VCaP (cell line): ENCODE results near the gene GRK3.

Experiments
- H3K27ac ChIP-seq: fragments of 450-650 bp; 2 replicates; pipeline ENCODE4 v1.5.1; 2017
- TF ChIP-seq, protein P1 (sequence below): fragments of 450-650 bp; conservative IDR thresholded peaks from 2 replicates; pipeline ENCODE4 v1.5.1; 2017; ENCODE audit warnings: mild to moderate bottlenecking, moderate library complexity

GRK3 gene

DNA sequence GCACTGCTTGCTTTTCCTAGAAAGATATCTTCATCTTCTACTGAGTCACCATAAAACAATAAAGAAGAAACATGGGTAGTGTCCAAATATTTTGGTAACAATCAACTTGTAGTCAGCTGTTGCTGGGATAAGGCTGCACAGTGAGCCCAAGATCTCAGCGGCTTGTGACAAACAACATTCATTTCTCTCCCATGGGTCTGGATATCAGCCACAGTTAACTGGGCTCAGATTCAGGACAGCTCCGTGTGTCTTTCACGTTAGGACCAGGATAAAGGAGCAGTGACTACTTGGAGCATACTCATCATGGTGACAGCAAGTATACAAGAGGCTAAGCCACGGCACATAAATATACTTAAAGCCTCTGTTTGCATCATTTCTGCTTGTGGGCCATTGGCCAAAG, 27.9 kb upstream of the GRK3 start:
- TF ChIP-seq, protein P1, sequence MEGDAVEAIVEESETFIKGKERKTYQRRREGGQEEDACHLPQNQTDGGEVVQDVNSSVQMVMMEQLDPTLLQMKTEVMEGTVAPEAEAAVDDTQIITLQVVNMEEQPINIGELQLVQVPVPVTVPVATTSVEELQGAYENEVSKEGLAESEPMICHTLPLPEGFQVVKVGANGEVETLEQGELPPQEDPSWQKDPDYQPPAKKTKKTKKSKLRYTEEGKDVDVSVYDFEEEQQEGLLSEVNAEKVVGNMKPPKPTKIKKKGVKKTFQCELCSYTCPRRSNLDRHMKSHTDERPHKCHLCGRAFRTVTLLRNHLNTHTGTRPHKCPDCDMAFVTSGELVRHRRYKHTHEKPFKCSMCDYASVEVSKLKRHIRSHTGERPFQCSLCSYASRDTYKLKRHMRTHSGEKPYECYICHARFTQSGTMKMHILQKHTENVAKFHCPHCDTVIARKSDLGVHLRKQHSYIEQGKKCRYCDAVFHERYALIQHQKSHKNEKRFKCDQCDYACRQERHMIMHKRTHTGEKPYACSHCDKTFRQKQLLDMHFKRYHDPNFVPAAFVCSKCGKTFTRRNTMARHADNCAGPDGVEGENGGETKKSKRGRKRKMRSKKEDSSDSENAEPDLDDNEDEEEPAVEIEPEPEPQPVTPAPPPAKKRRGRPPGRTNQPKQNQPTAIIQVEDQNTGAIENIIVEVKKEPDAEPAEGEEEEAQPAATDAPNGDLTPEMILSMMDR = no peak
- no peak overlapping the region for H3K27ac ChIP-seq

DNA sequence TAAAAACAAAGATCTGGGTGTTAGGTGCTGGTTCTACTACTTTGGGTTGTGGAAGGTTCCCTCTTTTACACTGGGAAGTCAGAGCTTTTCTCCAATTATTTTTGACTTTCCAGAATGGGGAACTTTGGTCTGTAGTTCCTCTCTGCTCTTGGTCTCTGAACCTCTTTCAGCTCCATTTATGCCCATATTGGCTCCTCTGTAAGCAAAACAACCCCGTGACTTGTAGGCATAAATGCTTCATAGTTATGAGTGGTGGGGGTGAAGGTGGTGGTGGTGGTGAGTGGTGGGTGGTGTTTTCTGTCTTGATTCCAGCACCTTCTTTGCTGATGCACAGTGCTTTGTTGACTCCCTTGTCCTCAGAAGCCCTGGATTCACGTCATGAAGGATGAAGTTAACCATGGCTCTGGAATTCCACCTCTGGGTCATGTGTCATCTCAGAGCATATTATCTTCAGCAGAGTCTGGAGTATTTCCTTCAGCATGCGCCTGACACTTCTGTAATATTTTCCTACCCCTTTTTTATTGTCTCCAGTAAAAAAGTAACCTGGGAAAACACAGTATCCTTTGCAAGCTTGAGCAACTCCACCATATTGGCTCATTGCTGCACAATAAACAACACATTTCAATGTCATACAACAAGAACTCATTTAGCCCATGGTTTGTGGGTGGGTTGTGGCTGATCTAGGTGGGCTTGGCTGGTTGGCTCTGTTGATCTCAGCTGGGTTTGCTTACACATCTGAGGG, 24.1 kb upstream of the GRK3 start:
- TF ChIP-seq, protein P1 = no peak
- H3K27ac ChIP-seq = no peak overlapping the region

DNA sequence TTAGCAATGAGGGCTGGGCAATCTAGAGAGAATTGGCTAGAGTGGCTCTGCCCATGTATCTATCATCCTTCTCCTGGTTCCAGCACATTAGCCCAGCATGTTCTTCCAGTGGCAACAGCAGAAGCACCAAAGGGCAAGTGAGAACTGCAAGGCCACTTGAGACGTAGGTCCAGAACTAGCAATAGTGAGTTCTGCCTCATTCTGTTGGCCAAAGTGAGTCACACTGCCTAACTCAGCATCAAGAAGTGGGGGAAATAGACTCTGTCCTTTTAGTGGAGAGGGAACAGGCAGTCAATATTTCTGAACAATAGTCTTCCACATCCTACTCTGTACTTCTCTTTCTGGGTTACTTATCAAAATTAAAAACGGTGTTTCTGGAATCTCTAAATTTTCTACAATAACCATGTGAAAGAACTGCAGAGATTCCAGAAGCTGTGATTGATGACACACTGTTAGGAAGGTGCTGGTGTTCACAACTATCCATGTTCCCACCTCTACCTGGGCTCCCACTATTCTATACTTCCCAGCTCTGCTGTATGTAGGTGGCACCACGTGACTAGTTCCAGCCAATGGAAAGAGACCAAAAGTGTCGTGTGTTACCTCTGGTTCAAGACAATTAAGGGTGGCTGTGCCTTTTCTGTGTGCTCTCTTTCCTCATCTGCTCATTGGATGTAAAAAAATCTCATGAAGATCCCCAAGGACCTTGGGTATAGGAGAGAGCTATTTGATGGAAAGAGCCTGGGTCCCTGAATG, 23.4 kb upstream of the GRK3 start:
- no peak overlapping the region for H3K27ac ChIP-seq
- TF ChIP-seq, protein P1 = no peak

DNA sequence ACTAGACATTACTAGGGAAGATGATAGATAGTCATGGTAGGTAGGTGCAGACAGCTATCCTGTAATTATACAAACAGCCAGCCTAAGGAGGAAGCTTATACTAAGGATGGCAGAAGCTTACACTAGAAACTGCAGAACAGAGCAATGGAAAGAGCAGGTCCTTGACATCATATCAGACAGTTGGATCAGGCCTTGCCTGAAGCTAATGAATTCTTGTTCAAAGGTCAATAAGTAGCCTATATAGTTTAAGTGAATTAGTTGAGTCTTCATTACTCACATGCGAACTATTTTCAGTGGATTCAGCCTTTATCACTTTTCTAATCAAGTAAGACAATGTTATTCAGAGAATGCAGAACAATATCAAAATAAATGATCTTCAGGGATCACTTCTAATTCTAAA, 22.3 kb upstream of the GRK3 start:
- TF ChIP-seq, protein P1 = no peak
- H3K27ac ChIP-seq = no peak overlapping the region

DNA sequence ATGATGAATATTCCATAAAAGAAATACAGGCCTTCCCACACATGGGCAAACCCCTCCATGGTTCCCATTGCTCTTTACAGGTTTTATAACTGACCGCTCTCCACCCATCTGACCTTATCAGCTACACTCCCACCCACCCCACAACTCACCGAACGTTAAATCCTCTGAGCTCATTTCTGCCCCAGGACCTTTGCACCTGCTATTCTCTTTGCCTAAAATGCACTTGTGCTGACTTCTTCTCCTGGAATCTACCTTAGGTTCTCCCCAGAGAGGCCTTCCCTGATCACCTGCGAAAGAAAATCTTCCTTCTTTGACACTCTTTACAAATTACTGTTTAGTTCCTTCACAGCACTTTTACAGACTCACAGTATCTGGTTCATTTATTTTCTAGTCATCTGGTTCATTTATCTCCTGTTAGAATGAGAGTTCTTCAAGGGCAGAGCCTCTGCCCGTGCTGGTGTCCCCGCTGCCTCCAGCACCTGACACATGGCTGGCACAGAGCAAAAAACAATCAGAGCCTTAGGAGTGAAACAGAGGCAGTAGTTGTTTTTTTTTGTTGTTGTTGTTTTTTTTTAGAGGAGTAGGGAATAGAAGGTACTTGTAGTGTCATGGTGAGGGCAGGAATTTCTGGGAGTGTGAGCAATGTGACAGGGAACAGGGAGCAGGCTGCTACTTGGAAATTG, 21.6 kb upstream of the GRK3 start:
- TF ChIP-seq, protein P1 = no peak
- H3K27ac ChIP-seq = peak overlapping the region; percentile 87; the same call in 1 of the 2 replicates

DNA sequence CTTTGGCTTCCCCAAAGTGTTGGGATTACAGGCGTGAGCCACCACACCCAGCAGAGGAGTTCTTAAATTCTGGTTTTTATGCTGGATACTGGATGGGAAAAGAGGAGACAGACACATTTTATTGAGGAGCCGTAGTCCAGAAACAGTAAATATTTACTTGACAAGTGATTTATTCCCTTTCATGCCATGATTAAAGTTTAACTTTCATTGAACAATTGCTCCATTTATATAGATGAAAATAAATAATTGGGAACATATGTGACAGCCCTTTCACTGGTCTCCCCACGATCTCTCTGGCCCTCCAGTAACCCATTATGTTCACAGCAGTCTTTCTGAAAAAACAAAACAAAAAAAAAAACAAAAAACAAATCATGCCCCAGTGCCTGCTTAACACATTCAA, 19.3 kb upstream of the GRK3 start:
- peak overlapping the region; percentile 87 for H3K27ac ChIP-seq
- TF ChIP-seq, protein P1 = no peak

DNA sequence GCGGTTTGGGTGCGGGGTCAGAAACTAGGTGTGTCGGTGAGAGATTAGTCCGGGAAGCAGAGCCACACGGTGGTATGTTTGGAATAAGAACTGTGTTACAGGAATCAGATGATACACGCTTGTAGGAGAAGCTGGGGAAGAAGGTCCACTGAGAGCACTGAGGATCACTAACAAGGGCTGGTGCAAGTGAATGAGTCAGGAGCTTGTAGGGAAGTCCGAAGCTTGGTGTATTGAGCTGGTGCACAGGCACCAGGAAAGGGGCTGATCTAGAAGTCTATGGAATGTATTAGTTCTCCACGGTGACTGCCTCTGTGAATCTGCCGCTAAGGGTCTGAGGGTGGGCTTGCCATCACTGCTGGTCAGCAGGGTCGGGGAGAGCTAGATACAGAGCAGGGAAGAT, 18.8 kb upstream of the GRK3 start:
- TF ChIP-seq, protein P1 = no peak

More for the DNA sequence above, 18.8 kb upstream of the GRK3 start:
- H3K27ac ChIP-seq = peak overlapping the region; percentile 87
